ENCODE data around the gene CHST11. TPM values are rescaled to one million over a fixed set of nuclear protein-coding genes. Genes with fewer than 3 reads are reported as not detected.

Gene CHST11
- total and polyA plus RNA-seq, 9 of the 15 experiments (the other 6 are each of a cell fraction or from before 2014, with no cell fraction given) = 2.3 to 38.7 (median 15.0) TPM

GRCh38 chr12:104604070-104604994, 147.6 kb downstream of the CHST11 start (continued):
- no peak for TF ChIP-seq ZNF778 (CRISPR knock-in tag; IDR thresholded peaks at IDR 0.05)
- no peak for TF ChIP-seq ZNF175 (CRISPR knock-in tag; IDR thresholded peaks at IDR 0.05; ENCODE audit: low read depth)
- TF ChIP-seq NRF1 (conservative IDR thresholded peaks at IDR 0.05 in 1 of 2, IDR thresholded peaks at IDR 0.05 in 1 of 2) = peak; percentile 43 to 57; a peak in 3 of 4 replicates
- peak; percentile 85 for TF ChIP-seq SPI1 (IDR thresholded peaks at IDR 0.05; ENCODE audit: borderline replicate concordance, low read depth, low read length)
- no peak for TF ChIP-seq CCNT2 (IDR thresholded peaks at IDR 0.05; ENCODE audit: borderline replicate concordance, extremely low read depth, insufficient read length, low read depth, low read length)
- no peak for TF ChIP-seq ARID4B (CRISPR knock-in tag; IDR thresholded peaks at IDR 0.05)
- no peak for TF ChIP-seq PTTG1 (tag; IDR thresholded peaks at IDR 0.05; ENCODE audit: low read depth)
- TF ChIP-seq ZNF143 (CRISPR knock-in tag; IDR thresholded peaks at IDR 0.05) = no peak
- no peak for TF ChIP-seq HNRNPL (IDR thresholded peaks at IDR 0.05; ENCODE audit: low read depth, low read length)
- TF ChIP-seq ZBED1 (IDR thresholded peaks at IDR 0.05) = no peak
- peak; percentile 4; the same call in 1 of the 2 replicates for TF ChIP-seq NFE2 (IDR thresholded peaks at IDR 0.05; ENCODE audit: low read depth)
- TF ChIP-seq ELK3 (CRISPR knock-in tag; IDR thresholded peaks at IDR 0.05) = no peak
- no peak for TF ChIP-seq NR1H2 (CRISPR knock-in tag; IDR thresholded peaks at IDR 0.05)
- no peak for TF ChIP-seq ZNF511 (CRISPR knock-in tag; IDR thresholded peaks at IDR 0.05)
- peak; percentile 61 for TF ChIP-seq MTA3 (IDR thresholded peaks at IDR 0.05; ENCODE audit: borderline replicate concordance)
- no peak for TF ChIP-seq ASH1L (IDR thresholded peaks at IDR 0.05; ENCODE audit: borderline replicate concordance, low read depth, partially characterized antibody)
- no peak for TF ChIP-seq ZNF212 (CRISPR knock-in tag; IDR thresholded peaks at IDR 0.05)
